ENCODE measurements around the gene NAV3.

GRCh38 chr12:78035901-78036606, 205.4 kb downstream of the NAV3 start:
- TF ChIP-seq CTCF (IDR thresholded peaks at IDR 0.05) = no peak
- no peak for TF ChIP-seq EZH2 (IDR thresholded peaks at IDR 0.05; ENCODE audit: borderline replicate concordance, insufficient read depth, low read depth, low read length, poor library complexity, severe bottlenecking)
